ENCODE results near the gene GNG7.
"Not testable (repeated sequence)": the region's sequence is repeated elsewhere in the genome, so short reads cannot be mapped to it uniquely, and the experiment has no call there.

The GNG7 gene

GRCh38 chr19:2591537-2592291 lies 110.8 kb downstream of the GNG7 start:
- no peak for DNase-seq

- no peak for DNase-seq
Measured at GRCh38 chr19:2590630-2591399, 111.7 kb downstream of the GNG7 start.

GRCh38 chr19:2589441-2589840 lies 113.1 kb downstream of the GNG7 start:
- DNase-seq: no peak

GRCh38 chr19:2588081-2588777 lies 114.3 kb downstream of the GNG7 start:
- DNase-seq: no peak

- DNase-seq: no peak
Measured at GRCh38 chr19:2587001-2587719, 115.3 kb downstream of the GNG7 start.

- DNase-seq: no peak
Measured at GRCh38 chr19:2586196-2586595, 116.3 kb downstream of the GNG7 start.

- DNase-seq: no peak
Measured at GRCh38 chr19:2584002-2584401, 118.5 kb downstream of the GNG7 start.

GRCh38 chr19:2582984-2583956 lies 119.2 kb downstream of the GNG7 start:
- DNase-seq: no peak

GRCh38 chr19:2580396-2580795 lies 122.1 kb downstream of the GNG7 start:
- DNase-seq: not testable (repeated sequence)

GRCh38 chr19:2579678-2580280 lies 122.7 kb downstream of the GNG7 start:
- DNase-seq: no peak

GRCh38 chr19:2578901-2579677 lies 123.4 kb downstream of the GNG7 start:
- peak; percentile 22 for DNase-seq

- no peak for DNase-seq
Measured at GRCh38 chr19:2578391-2578890, 124.1 kb downstream of the GNG7 start.

- DNase-seq: no peak
Measured at GRCh38 chr19:2577722-2578335, 124.7 kb downstream of the GNG7 start.

- no peak for DNase-seq
Measured at GRCh38 chr19:2575734-2576481, 126.6 kb downstream of the GNG7 start.

GRCh38 chr19:2574971-2575630 lies 127.4 kb downstream of the GNG7 start:
- DNase-seq: no peak

- no peak for DNase-seq
Measured at GRCh38 chr19:2574478-2574931, 128.0 kb downstream of the GNG7 start.

GRCh38 chr19:2573916-2574315 lies 128.6 kb downstream of the GNG7 start:
- DNase-seq: no peak

GRCh38 chr19:2572152-2572551 lies 130.3 kb downstream of the GNG7 start:
- DNase-seq: not testable (repeated sequence)
